Activated naive CD4-positive, alpha-beta T cell treated with anti-CD3 and anti-CD28 coated beads, Interleukin-2, amount 50 U/mL, for 72 hours (primary cell): ENCODE results near the gene STIM1. TPM values are rescaled to one million over a fixed set of nuclear protein-coding genes. Genes with fewer than 3 reads are reported as not detected.

Experiments used
- ATAC-seq, 2 donors: fragments of 150-1000 bp; cut with Tn5 transposase; 2 replicates each; pipeline ENCODE4 v1.10.0; 2021; ENCODE audit warnings: mild to moderate bottlenecking in 2 of 2, moderate library complexity in 2 of 2
- DNase-seq, 2 donors: peaks; one replicate each; pipeline ENCODE4 v3.0.0; 2021 to 2022; ENCODE audit warnings: low spot score in 2 of 2
- H3K27ac Mint-ChIP-seq, 2 donors: one replicate each; pipeline ENCODE4 v1.8.0; 2022; ENCODE audit warnings: mild to moderate bottlenecking in 2 of 2, mixed read lengths in 2 of 2
- H3K36me3 Mint-ChIP-seq, 2 donors: one replicate each; pipeline ENCODE4 v1.8.0; 2022; ENCODE audit warnings: mixed read lengths in 2 of 2
- H3K9me3 Mint-ChIP-seq, 2 donors: one replicate each; pipeline ENCODE4 v1.8.0; 2022; ENCODE audit warnings: mixed read lengths in 2 of 2
- total RNA-seq, 2 donors: library from RNA; stranded (reverse); gene quantifications; one replicate each; pipeline ENCODE4 v1.2.3, GENCODE V29; 2022

Gene STIM1
- total RNA-seq, 2 donors from 2014 or later = 75.8 to 88.8 TPM

DNA sequence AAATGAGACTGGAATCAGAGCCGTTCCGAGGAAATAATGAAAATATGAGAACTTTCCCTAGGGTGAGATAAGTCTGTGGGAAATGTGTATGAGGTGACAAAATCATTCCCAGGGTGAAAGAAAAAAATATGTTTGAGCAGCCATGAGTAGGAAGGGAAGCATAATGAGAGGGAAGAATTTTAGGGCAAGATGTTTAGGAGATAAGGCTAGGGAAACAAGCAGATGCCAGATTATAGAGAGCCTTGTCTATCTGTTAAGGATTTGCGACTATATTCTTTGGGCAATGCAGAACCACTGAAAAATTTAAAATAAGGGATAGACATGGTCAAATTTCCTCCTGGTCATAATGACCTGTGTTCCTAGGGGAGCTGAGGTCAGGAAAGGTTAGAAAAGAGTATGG, 54.4 kb downstream of the STIM1 start:
- no peak for ATAC-seq
- DNase-seq = no peak
- Mint-ChIP-seq H3K36me3 (no peaks in the 10 kb centered on the region), H3K9me3 (no peaks in the 10 kb centered on the region), H3K27ac (no peak overlapping the region)

DNA sequence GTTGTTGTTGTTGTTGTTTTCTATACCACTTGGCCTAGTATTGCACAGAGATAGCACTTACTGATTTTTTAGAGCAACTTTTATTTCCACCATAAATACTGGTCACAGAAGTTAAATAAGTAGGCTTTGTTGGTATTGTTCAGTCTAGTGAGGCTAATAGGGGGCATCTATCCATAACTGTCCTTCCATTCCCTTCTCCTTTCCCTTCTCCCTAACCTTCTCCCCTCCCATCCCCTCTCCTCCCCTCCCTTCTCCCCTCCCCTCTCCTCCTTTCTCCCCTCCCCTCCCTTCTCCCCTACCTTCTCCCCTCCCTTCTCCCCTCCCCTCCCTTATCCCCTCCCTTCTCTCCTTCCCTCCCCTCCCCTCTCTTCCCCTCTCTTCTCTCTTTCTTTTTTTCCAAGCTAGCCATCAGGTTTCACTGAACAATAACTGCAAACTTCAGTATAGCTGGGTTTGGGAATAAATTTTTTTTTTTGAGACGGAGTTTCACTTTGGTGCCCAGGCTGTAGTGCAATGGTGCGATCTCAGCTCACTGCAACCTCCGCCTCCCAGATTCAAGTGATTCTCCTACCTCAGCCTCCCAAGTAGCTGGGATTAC, 56.5 kb downstream of the STIM1 start:
- DNase-seq = no peak
- Mint-ChIP-seq H3K9me3 (no peaks in the 10 kb centered on the region), H3K27ac (no peak overlapping the region), H3K36me3 (no peaks in the 10 kb centered on the region)
- ATAC-seq = no peak

DNA sequence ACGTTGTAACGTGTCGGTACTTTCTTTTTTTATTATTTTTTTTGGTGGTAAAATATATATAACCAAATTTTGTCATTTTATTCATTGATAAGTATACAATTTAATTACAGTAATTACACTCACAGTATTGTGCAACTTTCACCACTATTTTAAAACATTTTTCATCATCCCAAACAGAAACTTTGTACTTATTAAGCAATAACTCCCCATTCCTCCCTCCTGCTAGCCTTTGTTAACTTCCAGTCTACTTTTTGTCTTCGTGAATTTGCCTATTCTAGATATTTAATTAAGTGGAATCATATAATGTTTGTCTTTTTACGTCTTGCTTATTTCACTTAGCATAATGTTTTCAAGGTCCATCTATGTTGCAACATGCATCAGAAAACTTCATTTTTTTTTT, 58.5 kb downstream of the STIM1 start:
- ATAC-seq = no peak
- no peak for DNase-seq
- Mint-ChIP-seq H3K27ac (no peak overlapping the region), H3K9me3 (peaks cover 0 to 8% of the 10 kb centered on the region in 2 donors), H3K36me3 (peaks cover 0 to 9% of the 10 kb centered on the region in 2 donors)

DNA sequence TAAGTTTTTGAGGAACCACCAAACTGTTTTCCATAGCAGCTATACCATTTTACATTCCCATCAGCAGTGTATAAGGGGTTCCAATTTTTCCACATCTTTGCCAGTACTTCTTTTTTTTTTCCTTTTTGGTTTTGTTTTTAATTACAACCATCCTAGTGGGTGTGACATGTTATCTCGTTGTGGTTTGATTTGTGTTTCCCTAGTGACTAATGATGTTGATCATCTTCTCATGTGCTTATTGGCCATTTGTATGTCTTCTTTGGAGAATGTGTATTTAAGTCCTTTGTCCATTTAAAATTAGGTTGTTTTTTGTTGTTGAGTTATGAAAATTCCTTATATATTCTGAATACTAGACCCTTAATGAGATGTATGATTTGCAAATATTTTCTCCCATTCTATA, 59.3 kb downstream of the STIM1 start:
- Mint-ChIP-seq H3K27ac (no peak overlapping the region), H3K9me3 (peaks cover 0 to 8% of the 10 kb centered on the region in 2 donors), H3K36me3 (peaks cover 0 to 14% of the 10 kb centered on the region in 2 donors)
- ATAC-seq = no peak
- no peak for DNase-seq

GRCh38 chr11:3916962-3917361, 61.5 kb downstream of the STIM1 start:
- Mint-ChIP-seq H3K9me3 (peaks cover 4 to 8% of the 10 kb centered on the region in 2 donors), H3K36me3 (peaks cover 0 to 26% of the 10 kb centered on the region in 2 donors), H3K27ac (peak overlapping the region in 1 of 2 donors; percentile 69)
- DNase-seq = peak in 1 of 2 donors; percentile 15
- peak; percentile 48 to 62 for ATAC-seq

GRCh38 chr11:3920148-3920852, 64.8 kb downstream of the STIM1 start:
- H3K9me3 Mint-ChIP-seq = peaks cover 4 to 8% of the 10 kb centered on the region in 2 donors
- ATAC-seq = peak; percentile 84 to 86

GRCh38 chr11:3922056-3922455, 66.6 kb downstream of the STIM1 start:
- no peak overlapping the region for H3K27ac Mint-ChIP-seq
- H3K36me3 Mint-ChIP-seq = peaks cover 0 to 30% of the 10 kb centered on the region in 2 donors
- H3K9me3 Mint-ChIP-seq = peaks cover 4 to 8% of the 10 kb centered on the region in 2 donors
- ATAC-seq = no peak
- no peak for DNase-seq

More at GRCh38 chr11:3920148-3920852, 64.8 kb downstream of the STIM1 start:
- peak; percentile 53 to 68 for DNase-seq
- peaks cover 0 to 30% of the 10 kb centered on the region in 2 donors for H3K36me3 Mint-ChIP-seq
- peak overlapping the region in 1 of 2 donors; percentile 88 for H3K27ac Mint-ChIP-seq

DNA sequence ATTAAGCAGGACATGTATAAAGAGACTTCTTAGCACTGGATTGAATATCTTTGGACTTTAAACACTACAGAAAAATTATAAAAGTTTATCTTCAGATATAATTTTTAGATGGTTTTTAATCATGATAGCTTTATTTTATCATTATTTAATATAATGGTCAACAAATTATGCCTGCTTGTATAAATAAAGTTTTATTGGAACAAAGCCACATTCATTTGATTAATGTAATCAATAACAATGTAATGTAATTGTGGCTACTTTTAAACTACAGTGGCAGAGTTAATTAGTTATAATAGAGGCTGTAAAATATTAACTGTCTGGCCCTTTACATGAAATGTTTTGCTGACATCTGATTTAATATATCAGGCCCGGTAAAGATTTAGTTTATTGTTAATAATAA, 70.0 kb downstream of the STIM1 start:
- Mint-ChIP-seq H3K9me3 (peaks cover 0 to 4% of the 10 kb centered on the region in 2 donors), H3K27ac (no peak overlapping the region), H3K36me3 (peaks cover 0 to 16% of the 10 kb centered on the region in 2 donors)
- ATAC-seq = no peak
- no peak for DNase-seq

GRCh38 chr11:3926458-3927095, 71.1 kb downstream of the STIM1 start:
- H3K9me3 Mint-ChIP-seq = no peaks in the 10 kb centered on the region
- no peak for ATAC-seq
- peaks cover 0 to 7% of the 10 kb centered on the region in 2 donors for H3K36me3 Mint-ChIP-seq
- DNase-seq = no peak
- H3K27ac Mint-ChIP-seq = no peak overlapping the region

DNA sequence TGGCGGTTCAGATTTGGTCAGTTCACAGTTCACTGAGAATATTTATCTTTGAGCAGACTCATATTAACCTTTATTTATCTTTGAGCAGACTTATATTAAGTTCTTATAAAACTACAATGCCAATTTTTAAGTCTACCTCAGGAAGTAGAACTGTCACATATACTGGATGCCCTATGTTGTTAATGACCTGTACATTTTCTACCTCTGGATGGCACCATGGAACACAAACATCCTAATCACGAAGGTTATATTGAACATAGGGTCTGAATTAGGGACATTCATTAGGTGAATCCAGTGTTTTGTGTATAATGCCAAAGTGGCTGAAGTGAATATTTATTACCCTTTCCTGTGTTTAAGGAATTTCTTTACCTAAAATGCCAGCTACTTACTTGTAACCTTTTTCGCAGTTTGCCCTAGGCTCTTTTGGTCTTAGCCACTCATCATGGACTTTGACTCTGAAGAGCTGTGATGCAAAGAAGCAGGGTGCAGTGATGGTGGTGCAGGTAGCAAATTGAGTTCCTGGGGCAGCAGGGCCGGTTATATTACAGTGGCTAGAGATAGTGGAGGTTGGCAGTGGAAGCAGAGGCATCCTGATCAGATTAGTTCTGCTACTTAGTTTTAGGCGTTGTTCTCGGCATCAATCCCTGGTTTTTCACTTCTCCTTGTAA, 71.8 kb downstream of the STIM1 start:
- DNase-seq = no peak
- H3K9me3 Mint-ChIP-seq = no peaks in the 10 kb centered on the region
- H3K27ac Mint-ChIP-seq = no peak overlapping the region
- peaks cover 0 to 5% of the 10 kb centered on the region in 2 donors for H3K36me3 Mint-ChIP-seq
- no peak for ATAC-seq

DNA sequence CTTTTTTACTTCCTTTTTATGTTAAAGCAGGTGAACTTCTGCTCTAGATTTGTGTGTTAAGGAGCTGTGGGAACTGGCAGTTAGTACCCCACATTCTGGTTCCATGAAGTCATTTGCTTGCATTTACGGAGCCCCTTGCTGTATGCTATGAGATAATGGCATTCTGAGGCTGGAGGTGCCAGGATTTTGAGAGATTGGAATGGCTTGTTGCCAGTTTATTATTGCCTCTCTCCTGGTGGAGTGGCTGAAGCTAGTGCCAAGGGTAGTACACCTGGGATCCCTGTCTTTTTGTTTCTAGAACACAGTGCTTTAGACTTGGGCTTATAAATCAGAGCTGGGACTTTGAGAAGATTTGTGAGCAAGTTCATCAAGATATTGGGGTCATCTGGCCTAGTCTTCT, 73.8 kb downstream of the STIM1 start:
- Mint-ChIP-seq H3K27ac (peak overlapping the region in 1 of 2 donors; percentile 65), H3K9me3 (no peaks in the 10 kb centered on the region), H3K36me3 (no peaks in the 10 kb centered on the region)
- ATAC-seq (no peak), DNase-seq (no peak)

GRCh38 chr11:3929649-3930048, 74.2 kb downstream of the STIM1 start:
- ATAC-seq = no peak
- Mint-ChIP-seq H3K27ac (no peak overlapping the region), H3K9me3 (no peaks in the 10 kb centered on the region), H3K36me3 (peaks cover 0 to 2% of the 10 kb centered on the region in 2 donors)
- no peak for DNase-seq

DNA sequence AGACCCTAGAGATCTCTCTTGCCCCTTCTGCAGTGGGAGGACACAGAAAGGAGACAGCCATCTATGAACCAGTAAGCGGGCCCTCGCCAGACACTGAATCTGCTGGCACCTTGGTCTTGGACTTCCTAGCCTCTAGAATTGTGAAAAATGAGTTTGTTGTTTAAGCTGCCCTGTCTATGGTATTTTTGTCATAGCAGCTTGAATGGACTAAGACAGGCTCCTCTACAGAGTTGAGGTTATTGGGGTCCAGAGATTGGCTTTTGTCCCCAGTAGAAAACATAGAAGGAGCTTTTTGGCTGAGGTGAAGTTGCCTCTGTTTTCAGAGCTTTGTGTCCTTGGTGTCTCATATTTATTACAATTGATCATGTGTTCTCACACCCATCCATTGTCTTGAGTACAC, 77.2 kb downstream of the STIM1 start:
- no peak for ATAC-seq
- peaks cover 0 to 13% of the 10 kb centered on the region in 2 donors for H3K36me3 Mint-ChIP-seq
- no peak overlapping the region for H3K27ac Mint-ChIP-seq
- DNase-seq = no peak
- peaks cover 0 to 3% of the 10 kb centered on the region in 2 donors for H3K9me3 Mint-ChIP-seq

DNA sequence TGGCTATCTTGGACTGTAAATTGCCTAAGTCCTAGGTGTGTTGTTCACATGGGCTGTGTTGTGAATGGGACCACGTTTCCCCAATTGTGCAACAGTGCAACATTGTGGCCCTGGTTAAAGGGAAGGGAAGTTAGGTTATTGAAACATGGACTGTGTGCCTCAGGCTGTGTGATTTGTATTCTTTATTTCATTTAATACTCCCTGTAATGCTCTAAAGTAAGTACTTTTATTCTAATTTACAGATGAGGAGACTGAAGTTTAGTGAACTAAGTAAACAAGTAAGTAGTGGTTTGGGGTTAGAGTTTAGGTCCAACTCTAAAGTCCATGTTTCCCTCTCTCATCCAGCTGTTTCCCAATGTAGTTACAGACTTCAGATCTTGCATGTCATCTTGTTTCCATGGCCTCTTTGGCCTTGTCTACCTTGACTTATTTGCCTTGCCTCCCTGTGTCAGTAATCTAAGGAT, 77.7 kb downstream of the STIM1 start:
- Mint-ChIP-seq H3K36me3 (peaks cover 0 to 13% of the 10 kb centered on the region in 2 donors), H3K9me3 (peaks cover 0 to 3% of the 10 kb centered on the region in 2 donors), H3K27ac (no peak overlapping the region)
- ATAC-seq (no peak), DNase-seq (no peak)

DNA sequence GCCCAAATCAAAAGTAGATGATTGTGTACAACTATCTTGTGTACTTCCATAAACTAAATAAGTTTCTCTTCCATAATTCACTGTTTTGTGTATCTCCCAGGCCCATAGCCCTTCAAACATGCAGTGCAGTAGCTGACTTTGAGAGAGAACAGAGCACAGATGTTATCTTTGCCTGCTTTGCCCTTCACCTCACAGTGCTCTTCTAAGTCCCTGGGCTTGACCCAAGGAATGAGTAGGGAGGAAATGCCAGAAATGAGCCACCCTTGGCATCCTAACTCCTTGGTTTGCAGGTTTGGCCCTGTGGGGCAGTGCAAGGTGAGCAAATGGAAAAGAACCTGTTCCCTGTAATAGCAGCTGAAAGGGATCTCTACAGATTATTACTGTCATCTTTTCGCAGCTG, 79.2 kb downstream of the STIM1 start:
- peak in 1 of 2 donors; percentile 26 for ATAC-seq
- Mint-ChIP-seq H3K27ac (peak overlapping the region; percentile 4 to 45), H3K9me3 (peaks cover 0 to 3% of the 10 kb centered on the region in 2 donors), H3K36me3 (peaks cover 0 to 13% of the 10 kb centered on the region in 2 donors)
- no peak for DNase-seq

GRCh38 chr11:3936517-3936916, 81.1 kb downstream of the STIM1 start:
- Mint-ChIP-seq H3K27ac (no peak overlapping the region), H3K9me3 (peaks cover 0 to 3% of the 10 kb centered on the region in 2 donors), H3K36me3 (peaks cover 0 to 13% of the 10 kb centered on the region in 2 donors)
- ATAC-seq = no peak
- no peak for DNase-seq

DNA sequence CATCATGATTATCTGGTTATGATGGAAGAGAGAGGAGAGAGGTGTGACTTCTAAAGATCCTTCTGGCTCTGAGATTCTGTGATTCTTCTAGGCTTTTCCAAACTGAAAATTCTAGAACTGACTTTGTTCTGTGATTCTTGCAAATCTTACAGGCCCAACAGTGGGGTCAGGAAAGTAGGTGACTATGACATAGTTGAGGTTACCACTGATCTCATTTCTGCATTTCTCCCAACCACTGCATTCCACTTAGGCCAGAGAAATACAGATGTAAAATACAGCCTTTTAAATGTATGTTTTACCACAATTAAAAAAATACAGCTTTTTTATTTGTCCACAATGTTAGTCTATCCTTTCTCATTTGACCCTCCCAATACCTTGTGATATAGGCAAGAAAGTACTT, 83.7 kb downstream of the STIM1 start:
- peak; percentile 39 to 43 for ATAC-seq
- H3K9me3 Mint-ChIP-seq = peaks cover 0 to 3% of the 10 kb centered on the region in 2 donors

More for the DNA sequence above, 83.7 kb downstream of the STIM1 start:
- H3K36me3 Mint-ChIP-seq = peaks cover 0 to 21% of the 10 kb centered on the region in 2 donors
- H3K27ac Mint-ChIP-seq = no peak overlapping the region
- no peak for DNase-seq
